NCI-H146 treated with DMSO at 0.1 percent for 48 hours (cell line): ENCODE data around the gene ZFP64.
A peak's percentile ranks its signal among the peaks of the same experiment; 100 is the strongest.

ENCODE experiments used
- DNase-seq: peaks from one replicate; lab custom pipeline; 2025; ENCODE audit not compliant: unreplicated experiment; lab: John Stamatoyannopoulos, UW

The ZFP64 gene

GRCh38 chr20:52105442-52106422 is 85.8 kb downstream of the ZFP64 start:
- peak; percentile 30 for DNase-seq

GRCh38 chr20:52104546-52105441 is 86.8 kb downstream of the ZFP64 start:
- peak; percentile 42 for DNase-seq

GRCh38 chr20:52103913-52104545 is 87.5 kb downstream of the ZFP64 start:
- DNase-seq: no peak

- DNase-seq: no peak
Observed at GRCh38 chr20:52103335-52103912, 88.2 kb downstream of the ZFP64 start.

DNA sequence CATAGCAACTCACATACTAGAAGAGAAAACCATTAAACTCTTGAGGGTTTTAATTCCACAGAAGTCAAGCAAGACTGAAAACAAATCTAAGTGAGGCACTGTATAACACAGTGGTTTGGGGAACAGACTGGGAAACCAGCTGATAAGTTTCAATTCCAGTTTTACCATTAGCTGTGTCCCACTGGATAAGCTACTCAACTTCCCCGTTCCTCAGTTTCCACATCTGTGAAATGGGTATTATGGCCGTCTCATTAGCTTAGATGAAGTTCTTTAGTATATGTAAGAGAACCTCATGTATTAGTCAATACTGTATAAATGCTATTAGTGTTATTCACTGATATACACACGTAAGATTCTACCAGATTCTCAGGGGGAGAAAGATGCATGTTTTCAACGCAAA is 89.0 kb downstream of the ZFP64 start:
- no peak for DNase-seq

GRCh38 chr20:52102126-52102525 is 89.5 kb downstream of the ZFP64 start:
- DNase-seq: no peak
